GM18498 (cell line): ENCODE results near the gene PDCD5.

Source experiments
- ATAC-seq: cut with Tn5 transposase; IDR thresholded peaks from one replicate; pipeline ENCODE4 v1.9.1; 2021; ENCODE audit warnings: mild to moderate bottlenecking, moderate library complexity; ENCODE audit not compliant: unreplicated experiment

The PDCD5 gene

GRCh38 chr19:32630338-32630737 lies 49.3 kb downstream of the PDCD5 start:
- ATAC-seq = no peak

- no peak for ATAC-seq
These were observed 50.4 kb downstream of the PDCD5 start for GRCh38 chr19:32631381-32631780.
